Hepatocyte (in vitro differentiated cells): ENCODE results near the gene FOXC2. TPM values are rescaled to one million over a fixed set of nuclear protein-coding genes. Genes with fewer than 3 reads are reported as not detected.

Source experiments
- DNase-seq: peaks from one replicate; pipeline ENCODE4 v3.0.0-alpha.2; 2016; ENCODE audit warnings: low spot score
- H2AFZ ChIP-seq: fragments of 200-600 bp; sonication (generic); 2 replicates; pipeline ENCODE4 v1.6.0; 2016; ENCODE audit warnings: antibody characterized with exemption, mild to moderate bottlenecking
- H3K27ac ChIP-seq: fragments of 200-600 bp; sonication (generic); 2 replicates; pipeline ENCODE4 v1.5.1; 2016; ENCODE audit warnings: mild to moderate bottlenecking
- H3K27me3 ChIP-seq: fragments of 200-600 bp; sonication (generic); 2 replicates; pipeline ENCODE4 v1.6.1; 2016
- H3K36me3 ChIP-seq: fragments of 200-600 bp; sonication (generic); replicated peaks from 2 replicates; pipeline ENCODE4 v1.5.1; 2016; ENCODE audit warnings: low read depth; ENCODE audit not compliant: insufficient read depth
- H3K4me1 ChIP-seq: fragments of 200-600 bp; sonication (generic); 2 replicates; pipeline ENCODE4 v1.5.1; 2016; ENCODE audit warnings: mild to moderate bottlenecking, moderate library complexity; ENCODE audit not compliant: insufficient read depth
- H3K4me2 ChIP-seq: fragments of 200-600 bp; sonication (generic); 2 replicates; pipeline ENCODE4 v1.6.0; 2016
- H3K4me3 ChIP-seq: fragments of 200-600 bp; sonication (generic); 2 replicates; pipeline ENCODE4 v1.5.1; 2016; ENCODE audit warnings: mild to moderate bottlenecking
- H3K79me2 ChIP-seq: fragments of 200-600 bp; sonication (generic); 2 replicates; pipeline ENCODE4 v1.6.0; 2017; ENCODE audit warnings: mild to moderate bottlenecking
- H3K9me2 ChIP-seq: fragments of 200-600 bp; sonication (generic); replicated peaks from 2 replicates; pipeline ENCODE4 v1.6.0; 2017; ENCODE audit warnings: mild to moderate bottlenecking; ENCODE audit not compliant: insufficient read depth
- H3K9me3 ChIP-seq: fragments of 200-600 bp; sonication (generic); 2 replicates; pipeline ENCODE4 v1.5.1; 2016; ENCODE audit warnings: low read depth, mild to moderate bottlenecking
- H4K20me1 ChIP-seq: fragments of 200-600 bp; sonication (generic); 2 replicates; pipeline ENCODE4 v1.6.0; 2016; ENCODE audit warnings: mild to moderate bottlenecking; ENCODE audit not compliant: insufficient read depth, poor library complexity, severe bottlenecking
- EZH2 ChIP-seq: fragments of 200-600 bp; sonication (generic); IDR thresholded peaks from 2 replicates; pipeline ENCODE4 v1.6.1; 2016; ENCODE audit warnings: antibody characterized with exemption, mild to moderate bottlenecking, borderline replicate concordance
- EZH2phosphoT487 ChIP-seq: fragments of 200-600 bp; sonication (generic); IDR thresholded peaks from one replicate; pipeline ENCODE4 v1.6.1; 2018; ENCODE audit warnings: antibody characterized with exemption, mild to moderate bottlenecking, low read depth, moderate library complexity; ENCODE audit not compliant: unreplicated experiment, severe bottlenecking
- WGBS: methylation state at CpG from one replicate; pipeline ENCODE4 v1.1.6; 2016; ENCODE audit warnings: low lambda C conversion rate; ENCODE audit errors: missing lambda C conversion rate; 5-methylcytosine and 5-hydroxymethylcytosine counted together
- polyA plus RNA-seq: library from polyadenylated mRNA; unstranded; fragments of >200 nt; fragmentation: Nextera tagmentation; extraction: Ambion mirVana; gene quantifications from 2 replicates; pipeline ENCODE4 v1.2.1, GENCODE V29; 2016
- total RNA-seq: library from RNA; depleted of rRNA; stranded (reverse); fragments of >200 nt; gene quantifications from 2 replicates; pipeline ENCODE4 v1.2.3, GENCODE V29; 2014
- TF ChIP-seq, protein P1 (sequence below): fragments of 200-600 bp; sonication (generic); IDR thresholded peaks from 2 replicates; pipeline ENCODE4 v1.5.1; 2016; ENCODE audit warnings: antibody characterized with exemption, mild to moderate bottlenecking; ENCODE audit not compliant: poor library complexity

The FOXC2 gene
- total and polyA plus RNA-seq, 2 experiments from 2014 or later, result 0.30 TPM; not detected in 1

DNA sequence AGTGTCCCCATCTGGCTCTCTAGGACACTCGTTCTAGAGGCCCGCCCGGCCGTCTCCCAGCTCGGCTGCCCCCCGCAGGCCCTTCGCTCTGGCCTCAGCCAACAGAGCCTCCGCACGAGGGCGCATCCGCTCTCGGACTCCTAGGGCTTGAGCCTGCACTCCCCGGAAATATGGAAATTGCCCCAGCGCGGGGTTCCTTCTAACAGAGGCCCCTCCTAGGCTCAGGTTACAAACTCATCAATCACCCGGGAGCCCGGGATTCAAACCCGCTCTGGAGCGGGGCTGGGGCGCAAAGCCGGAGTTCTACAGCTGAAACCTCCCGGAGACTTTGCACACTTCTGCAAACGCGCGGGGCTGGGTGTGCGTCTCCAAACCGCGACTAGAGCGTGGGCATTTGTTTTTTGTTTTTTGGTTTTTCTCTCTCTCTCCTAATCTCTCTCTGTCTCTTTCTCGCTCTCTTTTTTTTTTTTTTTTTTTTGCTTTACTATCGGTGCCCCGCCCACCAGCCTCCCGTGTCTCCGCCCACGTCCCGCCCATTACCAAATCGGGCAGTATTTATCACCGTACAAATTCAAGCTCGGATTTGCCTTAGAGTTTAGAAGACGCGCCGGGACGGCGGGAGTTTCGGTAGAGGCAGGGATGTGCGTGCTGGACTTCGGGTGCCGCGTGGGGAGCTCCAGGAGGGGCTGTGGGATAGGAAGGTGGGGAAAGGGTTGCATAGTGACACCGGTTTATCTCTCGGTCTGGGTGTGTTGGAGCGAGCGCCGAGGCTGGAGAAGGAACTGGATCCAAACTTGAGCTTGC is 9.3 kb downstream of the FOXC2 start:
- peak overlapping the region; percentile 97 for H3K4me2 ChIP-seq
- no peaks in the 10 kb centered on the region for H3K36me3 ChIP-seq
- no peaks in the 10 kb centered on the region for H4K20me1 ChIP-seq
- H3K9me2 ChIP-seq, result no peaks in the 10 kb centered on the region
- no peaks in the 10 kb centered on the region for H3K79me2 ChIP-seq
- 2% methylated on average over 50 of the region's 54 CpGs for WGBS
- DNase-seq, result peak; percentile 87
- peaks cover 95% of the 10 kb centered on the region for H3K27me3 ChIP-seq
- H3K9me3 ChIP-seq, result no peaks in the 10 kb centered on the region
- H2AFZ ChIP-seq, result peak overlapping the region; percentile 84
- peak overlapping the region; percentile 53 for H3K27ac ChIP-seq
- TF ChIP-seq, protein P1, sequence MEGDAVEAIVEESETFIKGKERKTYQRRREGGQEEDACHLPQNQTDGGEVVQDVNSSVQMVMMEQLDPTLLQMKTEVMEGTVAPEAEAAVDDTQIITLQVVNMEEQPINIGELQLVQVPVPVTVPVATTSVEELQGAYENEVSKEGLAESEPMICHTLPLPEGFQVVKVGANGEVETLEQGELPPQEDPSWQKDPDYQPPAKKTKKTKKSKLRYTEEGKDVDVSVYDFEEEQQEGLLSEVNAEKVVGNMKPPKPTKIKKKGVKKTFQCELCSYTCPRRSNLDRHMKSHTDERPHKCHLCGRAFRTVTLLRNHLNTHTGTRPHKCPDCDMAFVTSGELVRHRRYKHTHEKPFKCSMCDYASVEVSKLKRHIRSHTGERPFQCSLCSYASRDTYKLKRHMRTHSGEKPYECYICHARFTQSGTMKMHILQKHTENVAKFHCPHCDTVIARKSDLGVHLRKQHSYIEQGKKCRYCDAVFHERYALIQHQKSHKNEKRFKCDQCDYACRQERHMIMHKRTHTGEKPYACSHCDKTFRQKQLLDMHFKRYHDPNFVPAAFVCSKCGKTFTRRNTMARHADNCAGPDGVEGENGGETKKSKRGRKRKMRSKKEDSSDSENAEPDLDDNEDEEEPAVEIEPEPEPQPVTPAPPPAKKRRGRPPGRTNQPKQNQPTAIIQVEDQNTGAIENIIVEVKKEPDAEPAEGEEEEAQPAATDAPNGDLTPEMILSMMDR, result peak; percentile 79
- TF ChIP-seq EZH2phosphoT487, result no peak
- peak overlapping the region; percentile 62 for H3K4me3 ChIP-seq
- H3K4me1 ChIP-seq, result peaks cover 22% of the 10 kb centered on the region

DNA sequence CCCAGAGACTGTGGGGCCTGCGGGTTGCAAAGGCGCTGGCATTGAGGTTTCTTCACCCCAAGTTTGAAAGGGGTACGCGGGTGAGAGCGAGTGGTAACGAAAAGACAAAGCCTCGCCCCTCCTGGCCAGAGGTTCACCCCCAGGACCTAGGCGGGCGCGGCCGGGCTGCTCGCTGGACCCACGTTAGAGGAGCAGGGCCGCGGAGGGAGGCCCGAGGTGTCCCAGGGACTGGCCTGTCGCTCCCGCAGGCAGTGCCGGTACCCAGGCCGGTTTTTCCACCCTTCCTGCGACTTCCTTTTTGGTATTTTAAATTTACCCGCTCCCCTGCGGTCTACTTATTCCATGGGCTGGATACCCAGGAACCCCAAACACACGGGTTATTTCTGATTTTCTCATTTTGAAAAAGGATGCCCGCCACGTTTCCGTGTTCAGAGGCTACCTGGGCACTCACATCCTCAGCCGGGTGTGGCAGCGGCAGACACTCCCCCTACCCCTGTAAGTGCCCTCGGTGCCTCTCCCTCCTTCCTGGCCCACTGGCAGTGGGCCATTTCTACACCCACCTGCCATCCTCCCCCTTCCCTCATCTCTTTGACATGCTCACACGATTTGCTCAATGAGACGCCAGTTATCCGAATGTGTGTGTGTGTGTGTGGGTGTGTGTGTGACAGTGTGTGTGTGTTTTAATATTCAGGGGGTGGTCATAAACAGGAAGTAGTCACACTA is 10.1 kb downstream of the FOXC2 start:
- Histone ChIP-seq H3K4me1 (peaks cover 22% of the 10 kb centered on the region), H3K9me2 (no peaks in the 10 kb centered on the region), H3K9me3 (no peaks in the 10 kb centered on the region), H2AFZ (no peak overlapping the region), H3K4me2 (peak overlapping the region; percentile 97), H3K36me3 (no peaks in the 10 kb centered on the region), H4K20me1 (no peaks in the 10 kb centered on the region), H3K27me3 (peaks cover 95% of the 10 kb centered on the region), H3K79me2 (no peaks in the 10 kb centered on the region), H3K4me3 (peak overlapping the region; percentile 62), H3K27ac (no peak overlapping the region)
- peak; percentile 46 for TF ChIP-seq EZH2
- TF ChIP-seq EZH2phosphoT487, result no peak
- TF ChIP-seq, protein P1, result no peak
- WGBS, result 7% methylated on average over 33 of the region's 33 CpGs
- no peak for DNase-seq

DNA sequence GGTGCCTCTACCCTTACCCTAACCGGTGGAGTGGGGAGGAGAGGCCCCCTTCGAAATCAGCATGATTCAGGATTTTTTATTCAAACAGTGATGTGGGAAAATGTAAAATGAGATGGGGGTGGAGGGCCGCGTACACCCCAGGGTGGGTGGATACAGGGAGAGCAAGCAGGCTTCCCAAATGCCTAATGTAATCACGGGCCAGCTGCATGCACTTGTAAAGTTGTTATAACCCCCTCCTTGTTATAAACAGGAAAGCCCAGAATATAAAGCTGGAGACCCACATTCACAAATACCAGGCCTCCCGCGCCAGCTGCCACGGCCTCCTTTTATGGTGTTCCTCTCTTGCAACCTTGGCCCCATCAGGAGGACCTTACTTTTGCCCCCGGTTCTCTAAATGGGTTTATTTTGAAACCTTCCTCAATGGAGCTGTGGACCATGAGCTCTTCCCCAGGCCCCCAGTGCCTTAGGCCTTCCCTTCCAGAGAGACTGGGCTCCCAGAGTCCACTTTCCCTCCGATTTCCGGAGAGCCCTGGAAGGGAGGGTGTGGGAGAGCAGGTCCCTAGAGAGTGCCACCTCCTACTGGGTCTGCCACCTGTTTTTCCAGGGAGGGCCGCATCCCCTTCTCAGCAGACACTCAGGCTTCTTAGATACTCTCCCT is 10.8 kb downstream of the FOXC2 start:
- Histone ChIP-seq H3K4me3 (no peak overlapping the region), H3K4me1 (peaks cover 22% of the 10 kb centered on the region), H2AFZ (no peak overlapping the region), H3K79me2 (no peaks in the 10 kb centered on the region), H4K20me1 (no peaks in the 10 kb centered on the region), H3K27ac (peak overlapping the region; percentile 85), H3K4me2 (peak overlapping the region; percentile 97), H3K36me3 (no peaks in the 10 kb centered on the region), H3K9me2 (no peaks in the 10 kb centered on the region), H3K27me3 (peaks cover 94% of the 10 kb centered on the region), H3K9me3 (no peaks in the 10 kb centered on the region)
- WGBS, result 18% methylated on average over 12 of the region's 12 CpGs
- TF ChIP-seq EZH2phosphoT487 (no peak), EZH2 (no peak)
- TF ChIP-seq, protein P1, result no peak
- peak; percentile 31 for DNase-seq
